GM12878 (cell line): ENCODE results near the gene CCR3. TPM values are rescaled to one million over a fixed set of nuclear protein-coding genes. Genes with fewer than 3 reads are reported as not detected.
A peak's percentile ranks its signal among the peaks of the same experiment; 100 is the strongest.

Experiments used
- CEBPZ ChIP-seq: fragments of 150-350 bp; IDR thresholded peaks from 2 replicates; pipeline ENCODE4 v1.6.1; 2016; ENCODE audit warnings: low read depth, low read length
- DPF2 ChIP-seq: fragments of 450-650 bp; IDR thresholded peaks from 2 replicates; pipeline ENCODE4 v1.6.1; 2017; ENCODE audit warnings: mild to moderate bottlenecking
- ETV6 ChIP-seq, 2 experiments: fragments of 450-650 bp in 1 of 2; IDR thresholded peaks in 1 of 2; conservative IDR thresholded peaks in 1 of 2; 2 replicates each; pipeline ENCODE4 v1.6.1; 2014; ENCODE audit warnings: antibody characterized with exemption in 1 of 2, borderline replicate concordance in 1 of 2, low read depth in 1 of 2, mild to moderate bottlenecking in 1 of 2, moderate library complexity in 1 of 2
- HDGF ChIP-seq: fragments of 450-650 bp; IDR thresholded peaks from 2 replicates; pipeline ENCODE4 v1.6.1; 2016; ENCODE audit warnings: antibody characterized with exemption
- PBX3 ChIP-seq: IDR thresholded peaks from 2 replicates; pipeline ENCODE4 v1.6.1; 2011; ENCODE audit warnings: mild to moderate bottlenecking, low read depth, low read length, moderate library complexity; ENCODE audit not compliant: insufficient replicate concordance
- POLR2A ChIP-seq: IDR thresholded peaks from 2 replicates; pipeline ENCODE4 v1.6.1; 2011; ENCODE audit warnings: low read depth, mild to moderate bottlenecking, low read length
- POU2F2 ChIP-seq: IDR thresholded peaks from 3 replicates; pipeline ENCODE4 v1.6.1; 2011; ENCODE audit warnings: low read depth, mild to moderate bottlenecking, low read length, borderline replicate concordance
- PRDM15 ChIP-seq: fragments of 450-650 bp; formaldehyde crosslinking; IDR thresholded peaks from 2 replicates; pipeline ENCODE4 v1.4.0; 2020; ENCODE audit warnings: mild to moderate bottlenecking, moderate library complexity
- SIX5 ChIP-seq: IDR thresholded peaks from 2 replicates; pipeline ENCODE4 v1.6.1; 2011; ENCODE audit warnings: mild to moderate bottlenecking, low read depth, low read length, moderate library complexity; ENCODE audit not compliant: severe bottlenecking
- SREBF1 ChIP-seq: IDR thresholded peaks from 2 replicates; pipeline ENCODE4 v1.6.1; 2012; ENCODE audit warnings: mild to moderate bottlenecking, low read length
- TAF1 ChIP-seq: IDR thresholded peaks from 2 replicates; pipeline ENCODE4 v1.6.1; 2011; ENCODE audit warnings: mild to moderate bottlenecking, low read depth, low read length, borderline replicate concordance
- polyA plus RNA-seq, 11 experiments: library from polyadenylated mRNA; depleted of rRNA in 4 of 11; unstranded in 6 of 11; stranded (reverse) in 5 of 11; fragments of >200 nt; fragmentation: Nextera tagmentation in 4 of 11; fragmentation: Illumina TruSeq in 1 of 11; extraction: Ambion mirVana in 4 of 11; extraction: Trizol in 1 of 11; gene quantifications; 1 replicate in 1 of 11; 2 replicates in 10 of 11; pipeline versions ENCODE4 v1.2.1 to v1.2.3, GENCODE V29; 2011 to 2016; ENCODE audit warnings: inconsistent platforms in 2 of 11, missing spikeins in 2 of 11, low read depth in 1 of 11
- total RNA-seq, 4 experiments: library from RNA; depleted of rRNA in 3 of 4; stranded (reverse); fragments of >200 nt in 3 of 4; fragmentation: Illumina TruSeq in 1 of 4; extraction: Trizol in 1 of 4; gene quantifications; 2 replicates each; pipeline versions ENCODE4 v1.2.1 to v1.2.3, GENCODE V29; 2013 to 2021
- TF ChIP-seq, protein P1 (sequence below): fragments of 450-650 bp; IDR thresholded peaks from 2 replicates; pipeline ENCODE4 v1.6.1; 2017; ENCODE audit warnings: low read depth, mild to moderate bottlenecking, moderate library complexity
- TF ChIP-seq, protein P2 (sequence below): fragments of 450-650 bp; IDR thresholded peaks from 2 replicates; pipeline ENCODE4 v1.6.1; 2017; ENCODE audit warnings: antibody characterized with exemption, mild to moderate bottlenecking, moderate library complexity
- TF ChIP-seq, protein P3 (sequence below): IDR thresholded peaks from 2 replicates; pipeline ENCODE4 v1.6.1; 2012; ENCODE audit warnings: low read depth, low read length, improper control_type of control experiment

CCR3 gene
- total and polyA plus RNA-seq, 10 of the 15 experiments (the other 5 are each of a cell fraction or from before 2014, with no cell fraction given) = 0.13 to 0.78 (median 0.41) TPM; not detected in 1

- TF ChIP-seq, protein P1, sequence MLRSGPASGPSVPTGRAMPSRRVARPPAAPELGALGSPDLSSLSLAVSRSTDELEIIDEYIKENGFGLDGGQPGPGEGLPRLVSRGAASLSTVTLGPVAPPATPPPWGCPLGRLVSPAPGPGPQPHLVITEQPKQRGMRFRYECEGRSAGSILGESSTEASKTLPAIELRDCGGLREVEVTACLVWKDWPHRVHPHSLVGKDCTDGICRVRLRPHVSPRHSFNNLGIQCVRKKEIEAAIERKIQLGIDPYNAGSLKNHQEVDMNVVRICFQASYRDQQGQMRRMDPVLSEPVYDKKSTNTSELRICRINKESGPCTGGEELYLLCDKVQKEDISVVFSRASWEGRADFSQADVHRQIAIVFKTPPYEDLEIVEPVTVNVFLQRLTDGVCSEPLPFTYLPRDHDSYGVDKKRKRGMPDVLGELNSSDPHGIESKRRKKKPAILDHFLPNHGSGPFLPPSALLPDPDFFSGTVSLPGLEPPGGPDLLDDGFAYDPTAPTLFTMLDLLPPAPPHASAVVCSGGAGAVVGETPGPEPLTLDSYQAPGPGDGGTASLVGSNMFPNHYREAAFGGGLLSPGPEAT = peak; percentile 85
- TF ChIP-seq DPF2 (peak; percentile 90), CEBPZ (no peak), PRDM15 (CRISPR knock-in tag) (no peak), SIX5 (no peak), POLR2A (no peak), SREBF1 (no peak), HDGF (no peak), PBX3 (no peak), ETV6 (conservative IDR thresholded peaks at IDR 0.05 in 1 of 2, IDR thresholded peaks at IDR 0.05 in 1 of 2; ENCODE audit: borderline replicate concordance in 1 of 2, low read depth in 1 of 2) (peak in 1 of 2 experiments; percentile 43; a peak in 1 of 4 replicates), TAF1 (no peak), POU2F2 (no peak)
- TF ChIP-seq, protein P2, sequence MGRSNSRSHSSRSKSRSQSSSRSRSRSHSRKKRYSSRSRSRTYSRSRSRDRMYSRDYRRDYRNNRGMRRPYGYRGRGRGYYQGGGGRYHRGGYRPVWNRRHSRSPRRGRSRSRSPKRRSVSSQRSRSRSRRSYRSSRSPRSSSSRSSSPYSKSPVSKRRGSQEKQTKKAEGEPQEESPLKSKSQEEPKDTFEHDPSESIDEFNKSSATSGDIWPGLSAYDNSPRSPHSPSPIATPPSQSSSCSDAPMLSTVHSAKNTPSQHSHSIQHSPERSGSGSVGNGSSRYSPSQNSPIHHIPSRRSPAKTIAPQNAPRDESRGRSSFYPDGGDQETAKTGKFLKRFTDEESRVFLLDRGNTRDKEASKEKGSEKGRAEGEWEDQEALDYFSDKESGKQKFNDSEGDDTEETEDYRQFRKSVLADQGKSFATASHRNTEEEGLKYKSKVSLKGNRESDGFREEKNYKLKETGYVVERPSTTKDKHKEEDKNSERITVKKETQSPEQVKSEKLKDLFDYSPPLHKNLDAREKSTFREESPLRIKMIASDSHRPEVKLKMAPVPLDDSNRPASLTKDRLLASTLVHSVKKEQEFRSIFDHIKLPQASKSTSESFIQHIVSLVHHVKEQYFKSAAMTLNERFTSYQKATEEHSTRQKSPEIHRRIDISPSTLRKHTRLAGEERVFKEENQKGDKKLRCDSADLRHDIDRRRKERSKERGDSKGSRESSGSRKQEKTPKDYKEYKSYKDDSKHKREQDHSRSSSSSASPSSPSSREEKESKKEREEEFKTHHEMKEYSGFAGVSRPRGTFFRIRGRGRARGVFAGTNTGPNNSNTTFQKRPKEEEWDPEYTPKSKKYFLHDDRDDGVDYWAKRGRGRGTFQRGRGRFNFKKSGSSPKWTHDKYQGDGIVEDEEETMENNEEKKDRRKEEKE = no peak
- TF ChIP-seq, protein P3, sequence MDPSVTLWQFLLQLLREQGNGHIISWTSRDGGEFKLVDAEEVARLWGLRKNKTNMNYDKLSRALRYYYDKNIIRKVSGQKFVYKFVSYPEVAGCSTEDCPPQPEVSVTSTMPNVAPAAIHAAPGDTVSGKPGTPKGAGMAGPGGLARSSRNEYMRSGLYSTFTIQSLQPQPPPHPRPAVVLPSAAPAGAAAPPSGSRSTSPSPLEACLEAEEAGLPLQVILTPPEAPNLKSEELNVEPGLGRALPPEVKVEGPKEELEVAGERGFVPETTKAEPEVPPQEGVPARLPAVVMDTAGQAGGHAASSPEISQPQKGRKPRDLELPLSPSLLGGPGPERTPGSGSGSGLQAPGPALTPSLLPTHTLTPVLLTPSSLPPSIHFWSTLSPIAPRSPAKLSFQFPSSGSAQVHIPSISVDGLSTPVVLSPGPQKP = no peak
Observed at GRCh38 chr3:46293991-46294833, 52.0 kb downstream of the CCR3 start (continued).
